Measurements from ENCODE around the gene TRIM37. TPM values are rescaled to one million over a fixed set of nuclear protein-coding genes. Genes with fewer than 3 reads are reported as not detected.
"Not testable (repeated sequence)": the region's sequence is repeated elsewhere in the genome, so short reads cannot be mapped to it uniquely, and the experiment has no call there.

The TRIM37 gene
- polyA plus RNA-seq, 6 donors from 2014 or later: 4.9 to 8.5 (median 6.9) TPM

GRCh38 chr17:59097876-59098275, 8.8 kb downstream of the TRIM37 start:
- ATAC-seq (ENCODE audit: low read depth in 2 of 2) (no peak), DNase-seq (no peak)
- Mint-ChIP-seq H3K27ac (no peak overlapping the region), H3K4me3 (no peak overlapping the region), H3K27me3 (no peaks in the 10 kb centered on the region), H3K36me3 (peaks cover 14 to 15% of the 10 kb centered on the region in 2 donors), H3K9me3 (peaks cover 0 to 4% (median 0%) of the 10 kb centered on the region in 7 donors), H3K4me1 (peaks cover 11 to 24% (median 15%) of the 10 kb centered on the region in 3 donors)

DNA sequence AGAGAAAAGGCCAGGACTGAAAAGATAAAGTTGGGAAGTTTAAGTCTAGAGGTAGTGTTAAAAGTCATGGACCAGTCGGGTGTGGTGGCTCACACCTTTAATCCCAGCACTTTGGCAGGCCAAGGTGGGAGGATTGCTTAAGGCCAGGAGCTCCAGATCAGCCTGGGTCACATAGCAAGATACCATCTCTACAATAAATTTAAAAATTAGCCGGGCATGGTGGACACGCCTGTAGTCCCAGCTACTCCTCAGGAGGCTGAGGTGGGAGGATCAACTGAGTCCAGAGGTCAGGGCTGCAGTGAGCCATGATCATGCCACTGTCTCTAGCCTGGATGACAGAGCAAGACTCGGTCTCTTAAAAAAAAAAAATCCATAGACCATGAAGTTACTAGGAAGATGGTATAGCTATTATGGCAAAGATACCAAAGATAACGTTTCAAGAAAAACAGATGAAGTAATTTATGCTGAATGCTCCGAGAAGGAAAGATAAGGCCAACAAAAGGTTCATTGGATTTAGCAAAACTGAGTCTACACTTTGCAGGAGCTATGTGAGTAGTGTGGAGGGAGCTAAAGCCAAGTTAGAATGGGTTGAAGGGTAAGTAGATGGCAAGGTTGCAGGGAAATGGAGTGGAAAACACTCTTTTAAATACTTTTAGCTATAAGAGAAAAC, 11.7 kb downstream of the TRIM37 start:
- Mint-ChIP-seq H3K4me1 (peaks cover 8 to 20% (median 15%) of the 10 kb centered on the region in 3 donors), H3K9me3 (peaks cover 0 to 4% (median 0%) of the 10 kb centered on the region in 7 donors), H3K4me3 (no peak overlapping the region), H3K36me3 (peaks cover 10% of the 10 kb centered on the region in 2 donors), H3K27ac (peak overlapping the region in 2 of 6 donors; percentile 20 to 49), H3K27me3 (no peaks in the 10 kb centered on the region)
- ATAC-seq (ENCODE audit: low read depth in 2 of 2): no peak
- no peak for DNase-seq

- Mint-ChIP-seq H3K9me3 (peaks cover 0 to 4% (median 0%) of the 10 kb centered on the region in 7 donors), H3K4me1 (peaks cover 7 to 19% (median 15%) of the 10 kb centered on the region in 3 donors), H3K36me3 (peaks cover 7 to 9% of the 10 kb centered on the region in 2 donors), H3K27ac (no peak overlapping the region), H3K27me3 (no peaks in the 10 kb centered on the region), H3K4me3 (no peak overlapping the region)
- ATAC-seq (ENCODE audit: low read depth in 2 of 2) (no peak), DNase-seq (no peak)
Measured at GRCh38 chr17:59093702-59094231, 12.9 kb downstream of the TRIM37 start.

- peaks cover 0 to 4% (median 0%) of the 10 kb centered on the region in 7 donors for H3K9me3 Mint-ChIP-seq
- peaks cover 7 to 9% of the 10 kb centered on the region in 2 donors for H3K36me3 Mint-ChIP-seq
Measured at GRCh38 chr17:59093145-59093701, 13.5 kb downstream of the TRIM37 start.

GRCh38 chr17:59090593-59090992, 16.1 kb downstream of the TRIM37 start:
- not testable (repeated sequence) for H3K27me3 Mint-ChIP-seq; H3K4me3 Mint-ChIP-seq; H3K27ac Mint-ChIP-seq; ATAC-seq (ENCODE audit: low read depth in 2 of 2); H3K9me3 Mint-ChIP-seq; DNase-seq; H3K36me3 Mint-ChIP-seq
- peaks cover 7 to 16% (median 12%) of the 10 kb centered on the region in 3 donors for H3K4me1 Mint-ChIP-seq

More at GRCh38 chr17:59093145-59093701, 13.5 kb downstream of the TRIM37 start:
- ATAC-seq (ENCODE audit: low read depth in 2 of 2): no peak
- Mint-ChIP-seq H3K27ac (peak overlapping the region in 1 of 6 donors; percentile 17), H3K27me3 (no peaks in the 10 kb centered on the region), H3K4me3 (no peak overlapping the region), H3K4me1 (peaks cover 7 to 19% (median 15%) of the 10 kb centered on the region in 3 donors)
- DNase-seq: no peak

DNA sequence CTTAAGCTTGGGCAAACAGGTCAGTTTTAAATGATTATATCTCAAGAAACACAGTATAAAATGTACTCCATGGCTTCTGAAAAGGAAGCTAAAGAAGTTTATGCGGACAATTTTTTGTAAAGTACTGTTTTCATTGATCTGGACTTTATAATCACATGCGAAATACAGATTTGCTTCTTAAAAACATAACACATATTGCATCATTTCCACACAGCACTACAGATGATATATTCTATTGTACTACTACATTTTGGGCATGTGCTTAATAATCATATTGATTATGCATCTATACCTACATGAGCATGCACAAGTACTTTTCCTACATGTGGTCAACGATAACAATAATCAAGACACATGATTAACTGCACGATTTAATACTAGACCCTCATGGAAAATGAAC, 22.5 kb downstream of the TRIM37 start:
- H3K36me3 Mint-ChIP-seq: peaks cover 24 to 31% of the 10 kb centered on the region in 2 donors
- DNase-seq: no peak
- no peak for ATAC-seq (ENCODE audit: low read depth in 2 of 2)
- H3K9me3 Mint-ChIP-seq: no peaks in the 10 kb centered on the region
- H3K27ac Mint-ChIP-seq: no peak overlapping the region
- H3K4me3 Mint-ChIP-seq: no peak overlapping the region
- peaks cover 0 to 8% (median 0%) of the 10 kb centered on the region in 3 donors for H3K4me1 Mint-ChIP-seq
- H3K27me3 Mint-ChIP-seq: no peaks in the 10 kb centered on the region

DNA sequence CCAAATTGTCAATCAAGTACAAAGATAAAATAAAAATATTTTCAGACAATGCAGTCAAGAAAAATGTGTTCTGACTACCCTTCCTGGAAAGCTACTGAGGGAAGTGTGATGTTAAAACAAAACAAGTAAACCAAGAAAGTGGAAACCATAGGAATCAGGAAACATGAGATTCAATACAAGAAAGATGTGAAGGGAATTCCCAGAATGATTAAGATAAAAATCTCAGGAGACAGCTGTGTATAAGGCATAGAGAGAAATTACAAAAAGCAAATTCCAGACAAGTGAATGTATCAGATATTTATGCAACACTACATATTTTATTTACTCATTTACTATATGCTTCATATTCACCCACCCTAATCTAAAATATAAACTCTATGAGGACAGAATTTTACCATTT, 32.2 kb downstream of the TRIM37 start:
- Mint-ChIP-seq H3K9me3 (no peaks in the 10 kb centered on the region), H3K36me3 (peaks cover 22 to 28% of the 10 kb centered on the region in 2 donors), H3K27ac (peak overlapping the region in 1 of 6 donors; percentile 56), H3K27me3 (no peaks in the 10 kb centered on the region), H3K4me3 (no peak overlapping the region), H3K4me1 (no peaks in the 10 kb centered on the region)
- no peak for DNase-seq
- no peak for ATAC-seq (ENCODE audit: low read depth in 2 of 2)

DNA sequence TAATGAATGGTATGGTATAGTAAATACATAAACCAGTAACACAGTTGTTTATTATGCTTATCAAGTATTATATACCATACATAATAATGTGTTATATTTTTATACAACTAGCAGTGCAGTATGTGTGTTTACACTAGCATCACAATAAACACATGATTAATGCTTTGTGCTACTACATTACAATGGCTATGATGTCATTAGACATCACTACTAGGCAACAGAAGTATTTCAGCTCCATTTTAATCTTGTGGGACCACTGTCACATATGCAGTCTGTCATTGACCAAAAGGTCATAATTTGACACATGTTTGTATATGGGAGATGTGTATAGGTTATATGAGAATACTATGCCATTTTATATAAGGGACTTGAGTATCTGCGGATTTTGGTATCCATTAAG, 32.7 kb downstream of the TRIM37 start:
- ATAC-seq (ENCODE audit: low read depth in 2 of 2) (no peak), DNase-seq (no peak)
- Mint-ChIP-seq H3K4me1 (no peaks in the 10 kb centered on the region), H3K4me3 (no peak overlapping the region), H3K9me3 (no peaks in the 10 kb centered on the region), H3K36me3 (peaks cover 18 to 27% of the 10 kb centered on the region in 2 donors), H3K27me3 (no peaks in the 10 kb centered on the region), H3K27ac (no peak overlapping the region)

GRCh38 chr17:59069856-59070255, 36.8 kb downstream of the TRIM37 start:
- ATAC-seq (ENCODE audit: low read depth in 2 of 2) (no peak), DNase-seq (no peak)
- Mint-ChIP-seq H3K36me3 (peaks cover 18 to 27% of the 10 kb centered on the region in 2 donors), H3K4me1 (no peaks in the 10 kb centered on the region), H3K27me3 (no peaks in the 10 kb centered on the region), H3K4me3 (no peak overlapping the region), H3K9me3 (no peaks in the 10 kb centered on the region), H3K27ac (no peak overlapping the region)

- Mint-ChIP-seq H3K36me3 (peaks cover 13 to 23% of the 10 kb centered on the region in 2 donors), H3K4me1 (no peaks in the 10 kb centered on the region)
- no peak for ATAC-seq (ENCODE audit: low read depth in 2 of 2)
Measured at GRCh38 chr17:59067756-59068155, 38.9 kb downstream of the TRIM37 start.

GRCh38 chr17:59067340-59067739, 39.3 kb downstream of the TRIM37 start:
- Mint-ChIP-seq H3K4me1 (no peaks in the 10 kb centered on the region), H3K27me3 (no peaks in the 10 kb centered on the region), H3K9me3 (no peaks in the 10 kb centered on the region), H3K36me3 (peaks cover 17 to 23% of the 10 kb centered on the region in 2 donors), H3K27ac (no peak overlapping the region), H3K4me3 (no peak overlapping the region)
- DNase-seq (no peak), ATAC-seq (ENCODE audit: low read depth in 2 of 2) (no peak)

More at GRCh38 chr17:59067756-59068155, 38.9 kb downstream of the TRIM37 start:
- no peak overlapping the region for H3K27ac Mint-ChIP-seq
- H3K9me3 Mint-ChIP-seq: no peaks in the 10 kb centered on the region
- no peak for DNase-seq
- H3K4me3 Mint-ChIP-seq: no peak overlapping the region
- H3K27me3 Mint-ChIP-seq: no peaks in the 10 kb centered on the region

DNA sequence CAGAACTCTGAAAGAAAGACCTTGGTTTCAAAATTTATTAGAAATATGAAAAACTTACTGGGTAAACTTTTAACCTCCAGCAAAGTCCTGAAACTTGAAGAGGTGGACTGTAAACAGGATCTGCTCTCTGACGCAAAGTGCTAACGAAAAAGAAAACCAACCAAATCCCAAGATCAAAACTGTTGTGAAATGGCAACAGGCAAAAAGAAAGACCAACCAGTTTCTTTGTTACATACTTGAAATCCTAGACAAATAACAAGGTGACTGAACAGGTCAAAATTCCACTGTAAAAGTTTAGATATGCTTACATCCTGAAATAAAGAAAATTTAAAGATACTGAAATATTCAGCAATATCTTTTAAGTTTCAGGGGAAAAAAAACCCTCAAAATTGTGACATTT, 44.2 kb downstream of the TRIM37 start:
- H3K36me3 Mint-ChIP-seq: peaks cover 19 to 24% of the 10 kb centered on the region in 2 donors
- no peaks in the 10 kb centered on the region for H3K4me1 Mint-ChIP-seq
- H3K27me3 Mint-ChIP-seq: no peaks in the 10 kb centered on the region
- H3K4me3 Mint-ChIP-seq: no peak overlapping the region
- no peaks in the 10 kb centered on the region for H3K9me3 Mint-ChIP-seq
- ATAC-seq (ENCODE audit: low read depth in 2 of 2): no peak
- peak overlapping the region in 1 of 6 donors; percentile 42 for H3K27ac Mint-ChIP-seq
- DNase-seq: no peak

GRCh38 chr17:59056857-59057256, 49.8 kb downstream of the TRIM37 start:
- Mint-ChIP-seq H3K4me3 (no peak overlapping the region), H3K36me3 (peaks cover 15 to 18% of the 10 kb centered on the region in 2 donors), H3K9me3 (no peaks in the 10 kb centered on the region), H3K27ac (no peak overlapping the region), H3K27me3 (no peaks in the 10 kb centered on the region), H3K4me1 (no peaks in the 10 kb centered on the region)
- DNase-seq (no peak), ATAC-seq (ENCODE audit: low read depth in 2 of 2) (no peak)

- Mint-ChIP-seq H3K36me3 (peaks cover 8 to 26% of the 10 kb centered on the region in 2 donors), H3K4me1 (no peaks in the 10 kb centered on the region), H3K9me3 (no peaks in the 10 kb centered on the region), H3K4me3 (no peak overlapping the region), H3K27me3 (no peaks in the 10 kb centered on the region), H3K27ac (peak overlapping the region in 1 of 6 donors; percentile 6)
- DNase-seq (no peak), ATAC-seq (ENCODE audit: low read depth in 2 of 2) (no peak)
Measured at GRCh38 chr17:59049798-59050197, 56.9 kb downstream of the TRIM37 start.

All from naive B cell (primary cell).